ENCODE results near the gene DTX3.

The DTX3 gene

GRCh38 chr12:57657744-57658143, 53.1 kb downstream of the DTX3 start:
- Histone ChIP-seq H3K9me3 (ENCODE audit: control insufficient read depth, insufficient read depth, low read length) (no peaks in the 10 kb centered on the region), H3K27me3 (ENCODE audit: control insufficient read depth, insufficient read depth, low read length) (no peaks in the 10 kb centered on the region), H3K36me3 (ENCODE audit: control insufficient read depth, insufficient read depth, low read length) (no peaks in the 10 kb centered on the region), H3K9ac (ENCODE audit: low read depth, low read length) (no peak overlapping the region), H3K4me3 (ENCODE audit: low read depth, low read length) (no peak overlapping the region), H3K4me1 (ENCODE audit: control insufficient read depth, insufficient read depth, low read length) (no peaks in the 10 kb centered on the region)

- H3K27me3 ChIP-seq (ENCODE audit: control insufficient read depth, insufficient read depth, low read length): no peaks in the 10 kb centered on the region
- no peak overlapping the region for H3K4me3 ChIP-seq (ENCODE audit: low read depth, low read length)
- no peak overlapping the region for H3K9ac ChIP-seq (ENCODE audit: low read depth, low read length)
- no peaks in the 10 kb centered on the region for H3K4me1 ChIP-seq (ENCODE audit: control insufficient read depth, insufficient read depth, low read length)
- H3K36me3 ChIP-seq (ENCODE audit: control insufficient read depth, insufficient read depth, low read length): no peaks in the 10 kb centered on the region
- H3K9me3 ChIP-seq (ENCODE audit: control insufficient read depth, insufficient read depth, low read length): peaks cover 6% of the 10 kb centered on the region
Observed at GRCh38 chr12:57658890-57659289, 54.3 kb downstream of the DTX3 start.

All from iPS-15b (cell line).